DOHH2 (cell line): Measurements from ENCODE around the gene PTPN2.

Source experiments
- H3F3A ChIP-seq: fragments of 200-600 bp; sonication (generic), shearing (Covaris generic); 2 replicates; pipeline ENCODE4 v1.6.0; 2016; ENCODE audit warnings: antibody characterized with exemption, mild to moderate bottlenecking; ENCODE audit not compliant: control insufficient read depth, insufficient read depth
- H3K27ac ChIP-seq: fragments of 200-600 bp; sonication (generic); 2 replicates; pipeline ENCODE4 v1.5.1; 2014; ENCODE audit warnings: low read depth, mild to moderate bottlenecking, low read length, moderate library complexity
- H3K27me3 ChIP-seq: fragments of 200-600 bp; sonication (generic); 2 replicates; pipeline ENCODE4 v1.6.1; 2014; ENCODE audit warnings: mild to moderate bottlenecking, low read length, mixed read lengths; ENCODE audit not compliant: control insufficient read depth
- H3K36me3 ChIP-seq: fragments of 200-600 bp; sonication (generic); 2 replicates; pipeline ENCODE4 v1.6.1; 2014; ENCODE audit warnings: mild to moderate bottlenecking, low read length, moderate library complexity, mixed read lengths; ENCODE audit not compliant: control insufficient read depth
- H3K4me1 ChIP-seq: fragments of 200-600 bp; sonication (generic); 2 replicates; pipeline ENCODE4 v1.6.1; 2014; ENCODE audit warnings: mild to moderate bottlenecking, low read length, mixed read lengths; ENCODE audit not compliant: control insufficient read depth
- H3K4me2 ChIP-seq: fragments of 200-600 bp; sonication (generic); 2 replicates; pipeline ENCODE4 v1.6.0; 2014; ENCODE audit warnings: mild to moderate bottlenecking, low read length, moderate library complexity
- H3K4me3 ChIP-seq: fragments of 200-600 bp; sonication (generic); 2 replicates; pipeline ENCODE4 v1.5.1; 2014; ENCODE audit warnings: mild to moderate bottlenecking, low read length, mixed read lengths
- H3K79me2 ChIP-seq: fragments of 200-600 bp; sonication (generic); 2 replicates; pipeline ENCODE4 v1.6.1; 2014; ENCODE audit warnings: mild to moderate bottlenecking, low read length, mixed read lengths; ENCODE audit not compliant: control insufficient read depth
- H3K9me2 ChIP-seq: fragments of 200-600 bp; sonication (generic); replicated peaks from 2 replicates; pipeline ENCODE4 v1.6.1; 2014; ENCODE audit warnings: mild to moderate bottlenecking, low read length, mixed read lengths; ENCODE audit not compliant: control insufficient read depth
- H3K9me3 ChIP-seq: fragments of 200-600 bp; sonication (generic); 2 replicates; pipeline ENCODE4 v1.6.1; 2014; ENCODE audit warnings: antibody characterized with exemption, low read length, mixed read lengths; ENCODE audit not compliant: control insufficient read depth, insufficient read depth
- H4K20me1 ChIP-seq: fragments of 200-600 bp; sonication (generic); 2 replicates; pipeline ENCODE4 v1.6.0; 2014; ENCODE audit warnings: low read depth, mild to moderate bottlenecking, antibody characterized with exemption, low read length, moderate library complexity; ENCODE audit not compliant: control insufficient read depth, insufficient read depth
- CTCF ChIP-seq: fragments of 200-600 bp; sonication (generic); IDR thresholded peaks from one replicate; pipeline ENCODE4 v1.5.1; 2014; ENCODE audit warnings: antibody characterized with exemption, mild to moderate bottlenecking, low read depth, low read length; ENCODE audit not compliant: poor library complexity, severe bottlenecking
- EZH2phosphoT487 ChIP-seq: fragments of 200-600 bp; sonication (generic); IDR thresholded peaks from 2 replicates; pipeline ENCODE4 v1.6.1; 2017; ENCODE audit warnings: borderline replicate concordance, mild to moderate bottlenecking, antibody characterized with exemption, low read length, moderate library complexity, mixed read lengths

The PTPN2 gene

GRCh38 chr18:12857215-12857905 is 26.7 kb downstream of the PTPN2 start:
- H3K4me2 ChIP-seq: no peak overlapping the region
- H3K4me1 ChIP-seq: peaks cover 11% of the 10 kb centered on the region
- TF ChIP-seq EZH2phosphoT487 (no peak), CTCF (no peak)
- peaks cover 8% of the 10 kb centered on the region; the same call in 1 of the 2 replicates for H4K20me1 ChIP-seq
- H3K4me3 ChIP-seq: no peak overlapping the region
- H3K36me3 ChIP-seq: peaks cover 3% of the 10 kb centered on the region; the same call in 1 of the 2 replicates
- no peak overlapping the region for H3K27ac ChIP-seq
- peaks cover 32% of the 10 kb centered on the region for H3K79me2 ChIP-seq
- H3K27me3 ChIP-seq: no peaks in the 10 kb centered on the region
- no peaks in the 10 kb centered on the region for H3K9me2 ChIP-seq
- H3F3A ChIP-seq: no peaks in the 10 kb centered on the region
- no peaks in the 10 kb centered on the region for H3K9me3 ChIP-seq

- Histone ChIP-seq H4K20me1 (peaks cover 9% of the 10 kb centered on the region; the same call in 1 of the 2 replicates), H3K27me3 (no peaks in the 10 kb centered on the region), H3K36me3 (peaks cover 3% of the 10 kb centered on the region; the same call in 1 of the 2 replicates), H3K4me3 (no peak overlapping the region), H3K9me2 (no peaks in the 10 kb centered on the region), H3K27ac (no peak overlapping the region), H3K4me1 (no peaks in the 10 kb centered on the region), H3K9me3 (no peaks in the 10 kb centered on the region), H3K79me2 (peaks cover 21% of the 10 kb centered on the region), H3K4me2 (no peak overlapping the region), H3F3A (no peaks in the 10 kb centered on the region)
- no peak for TF ChIP-seq CTCF
- TF ChIP-seq EZH2phosphoT487: no peak
These were observed 28.1 kb downstream of the PTPN2 start for GRCh38 chr18:12855916-12856315.

GRCh38 chr18:12852566-12853315 is 31.3 kb downstream of the PTPN2 start:
- no peaks in the 10 kb centered on the region for H3F3A ChIP-seq
- peaks cover 11% of the 10 kb centered on the region for H3K79me2 ChIP-seq
- H3K9me3 ChIP-seq: no peaks in the 10 kb centered on the region
- peaks cover 7% of the 10 kb centered on the region for H3K36me3 ChIP-seq
- H3K9me2 ChIP-seq: no peaks in the 10 kb centered on the region
- no peak overlapping the region for H3K27ac ChIP-seq
- H3K4me2 ChIP-seq: no peak overlapping the region
- TF ChIP-seq CTCF: no peak
- TF ChIP-seq EZH2phosphoT487: no peak
- H4K20me1 ChIP-seq: peaks cover 8% of the 10 kb centered on the region; the same call in 1 of the 2 replicates
- no peaks in the 10 kb centered on the region for H3K27me3 ChIP-seq
- no peaks in the 10 kb centered on the region for H3K4me1 ChIP-seq
- no peak overlapping the region for H3K4me3 ChIP-seq
